Measurements from ENCODE around the gene NAT14. TPM values are rescaled to one million over a fixed set of nuclear protein-coding genes. Genes with fewer than 3 reads are reported as not detected.

NAT14 gene
- total and polyA plus RNA-seq, 2 of the 8 experiments (the other 6 are each of a cell fraction or from before 2014, with no cell fraction given): 47.1 to 71.2 TPM

DNA sequence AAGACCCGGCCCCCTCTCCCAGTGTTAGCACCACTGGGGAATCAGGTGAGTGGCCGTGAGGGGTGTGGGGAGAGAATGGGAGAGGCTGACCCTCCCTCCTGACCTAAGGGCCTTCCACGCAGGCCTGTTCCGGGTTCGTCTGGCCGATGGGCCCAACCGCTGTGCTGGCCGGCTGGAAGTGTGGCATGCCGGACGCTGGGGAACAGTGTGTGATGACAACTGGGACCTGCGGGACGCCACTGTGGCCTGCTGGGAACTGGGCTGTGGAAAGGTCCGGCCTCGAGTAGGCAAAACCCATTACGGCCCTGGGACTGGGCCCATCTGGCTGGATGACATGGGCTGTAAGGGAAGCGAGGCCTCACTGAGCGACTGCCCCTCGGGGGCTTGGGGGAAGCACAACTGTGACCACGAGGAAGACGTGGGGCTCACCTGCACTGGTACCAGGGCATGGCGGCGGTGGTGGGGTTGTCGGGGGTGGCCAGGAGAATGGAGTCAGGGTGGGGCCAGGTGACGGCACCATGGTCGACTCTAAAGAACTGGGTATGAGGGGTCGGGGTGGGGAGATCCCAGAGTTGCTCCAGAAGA, 15.5 kb downstream of the NAT14 start:
- Histone ChIP-seq H3K23me2 (ENCODE audit: low read depth, low read length) (no peaks in the 10 kb centered on the region), H3K9me3 (ENCODE audit: insufficient read depth in 2 of 2, low read depth in 1 of 2, low read length in 1 of 2) (peaks cover 7 to 9% of the 10 kb centered on the region in 2 experiments; a peak in 3 of 4 replicates), H4K20me1 (replicated peaks in 1 of 2; ENCODE audit: control insufficient read depth in 1 of 2, insufficient read depth in 2 of 2, low read length in 2 of 2) (no peaks in the 10 kb centered on the region), H3K9ac (replicated peaks in 1 of 4; ENCODE audit: extremely low read depth in 1 of 4, low read depth in 3 of 4, low read length in 3 of 4) (no peak overlapping the region), H2BK12ac (ENCODE audit: low read depth, low read length) (no peak overlapping the region), H2AK5ac (ENCODE audit: low read depth, low read length) (no peak overlapping the region), H4K8ac (ENCODE audit: extremely low read depth, insufficient read depth, low read length) (no peak overlapping the region), H3K23ac (ENCODE audit: insufficient read length) (no peak overlapping the region), H2BK120ac (replicated peaks; ENCODE audit: low read depth, low read length) (no peak overlapping the region), H2AFZ (ENCODE audit: low read length) (no peak overlapping the region), H3K36me3 (ENCODE audit: control insufficient read depth in 2 of 4, insufficient read depth in 4 of 4, low read length in 3 of 4) (peaks cover 0 to 3% (median 0%) of the 10 kb centered on the region in 4 experiments; a peak in 1 of 8 replicates), H3K56ac (replicated peaks; ENCODE audit: insufficient read length, low read depth, low read length) (no peak overlapping the region), H4K5ac (ENCODE audit: insufficient read length, low read depth, low read length) (no peak overlapping the region), H3K4ac (replicated peaks; ENCODE audit: insufficient read length, low read depth, low read length) (no peak overlapping the region), H2BK20ac (ENCODE audit: low read length) (no peak overlapping the region), H4K91ac (replicated peaks; ENCODE audit: insufficient read length, low read length) (no peak overlapping the region), H3K14ac (ENCODE audit: insufficient read length) (no peak overlapping the region), H2BK5ac (ENCODE audit: low read depth, low read length) (no peak overlapping the region), H2BK15ac (ENCODE audit: low read length) (0 out of 2 replicates have a peak overlapping the region, but pooled peaks have one; percentile 46), H3K4me3 (ENCODE audit: extremely low read depth in 1 of 4, insufficient read depth in 2 of 4, low read depth in 3 of 4, low read length in 4 of 4) (no peak overlapping the region), H3K18ac (ENCODE audit: extremely low read depth, low read length) (no peak overlapping the region), H3K27ac (ENCODE audit: low read depth, low read length) (no peak overlapping the region), H3K27me3 (replicated peaks in 1 of 4; ENCODE audit: control insufficient read depth in 3 of 4, extremely low read depth in 1 of 4, insufficient read depth in 3 of 4, low read length in 3 of 4) (peaks cover 11 to 23% (median 17%) of the 10 kb centered on the region in 4 experiments), H3K79me1 (ENCODE audit: low read depth, low read length) (no peaks in the 10 kb centered on the region), H3K79me2 (ENCODE audit: control insufficient read depth in 1 of 2, insufficient read depth in 2 of 2, low read length in 2 of 2) (no peaks in the 10 kb centered on the region), H3K4me2 (ENCODE audit: insufficient read depth in 1 of 2, low read depth in 2 of 2, low read length in 2 of 2) (no peak overlapping the region), H3K4me1 (replicated peaks in 1 of 4; ENCODE audit: control insufficient read depth in 3 of 4, insufficient read depth in 4 of 4, low read length in 3 of 4) (0 out of 7 replicates have a peak, but pooled peaks cover 0 to 2% (median 0%) of the 10 kb centered on the region in 4 experiments)
- ChIA-PET CTCF (ENCODE audit: partially characterized antibody) (interaction anchor here (0.9 to 1.8 kb wide), 4 partner anchors 32 to 131 kb away, joined by 3 to 8 read pairs (median 3); no protein-coding TSS in a partner anchor), POLR2A (ENCODE audit: partially characterized antibody) (interaction anchor here (0.8 to 1.7 kb wide), 8 partner anchors 12 to 147 kb away, joined by 3 to 8 read pairs (median 3); partner anchors contain the start of genes CCDC106, FIZ1, NAT14 and ZNF579)
- TF ChIP-seq PHF8 (conservative IDR thresholded peaks at IDR 0.05; ENCODE audit: low read depth, low read length) (no peak), YY1 (IDR thresholded peaks at IDR 0.05; ENCODE audit: low read depth, low read length) (no peak), MAX (IDR thresholded peaks at IDR 0.05) (no peak), SRF (IDR thresholded peaks at IDR 0.05; ENCODE audit: low read depth, low read length) (no peak), NANOG (IDR thresholded peaks at IDR 0.05; ENCODE audit: insufficient read depth, low read depth, low read length, poor library complexity, severe bottlenecking) (no peak), CEBPB (IDR thresholded peaks at IDR 0.05; ENCODE audit: low read depth, low read length) (no peak), HDAC2 (IDR thresholded peaks at IDR 0.05; ENCODE audit: borderline replicate concordance in 1 of 2, low read depth in 2 of 2, low read length in 2 of 2) (no peak), BRCA1 (IDR thresholded peaks at IDR 0.05; ENCODE audit: low read depth, low read length) (no peak), ZNF274 (IDR thresholded peaks at IDR 0.05; ENCODE audit: borderline replicate concordance, extremely low read depth, low read length) (no peak)
- WGBS, 2 experiments (ENCODE audit: extremely low coverage in 1 of 2, insufficient coverage in 1 of 2, insufficient read length in 1 of 2, insufficient replicate concordance in 2 of 2, low coverage in 1 of 2, low lambda C conversion rate in 2 of 2, missing lambda C conversion rate in 1 of 2): 90% methylated on average over 26 of the region's 26 CpGs; no CpG with 5 or more reads in 1 of the 2 experiments
- FAIRE-seq (no peak), DNase-seq (ENCODE audit: low read depth in 1 of 2, low spot score in 2 of 2) (no peak)
